ENCODE measurements around the gene SORCS1. TPM values are rescaled to one million over a fixed set of nuclear protein-coding genes. Genes with fewer than 3 reads are reported as not detected.

The SORCS1 gene
- polyA plus RNA-seq, 3 donors, result 0.09 TPM; not detected in 2

DNA sequence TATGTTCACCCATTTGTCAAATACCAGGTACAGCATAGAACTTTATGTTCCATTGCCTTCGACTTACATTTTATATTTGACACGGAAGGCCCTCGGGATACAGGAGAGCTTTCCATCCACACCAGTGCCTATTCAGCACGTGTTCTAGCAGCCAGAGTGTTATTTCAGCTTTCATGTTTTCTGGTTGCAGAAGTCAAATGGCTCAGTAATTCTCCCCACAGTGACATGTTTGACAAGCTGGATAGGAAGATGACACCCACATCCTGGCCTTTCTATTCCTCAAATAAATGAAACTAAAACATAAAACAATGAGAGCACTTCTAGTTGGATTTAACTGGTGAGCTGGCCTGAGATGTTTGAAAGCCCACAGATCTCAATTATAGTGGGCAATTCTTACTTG lies 173.4 kb downstream of the SORCS1 start:
- Histone ChIP-seq H2AFZ (ENCODE audit: insufficient read depth, low read depth, low read length, poor library complexity, severe bottlenecking) (no peak overlapping the region), H3K4me2 (replicated peaks; ENCODE audit: extremely low read depth, low read length, poor library complexity, severe bottlenecking) (no peak overlapping the region), H3K4me3 (replicated peaks in 1 of 3; ENCODE audit: low read depth in 2 of 3, low read length in 3 of 3) (no peak overlapping the region), H3K79me2 (ENCODE audit: insufficient read depth, low read length) (no peaks in the 10 kb centered on the region), H3K27ac (ENCODE audit: low read depth in 1 of 2, low read length in 2 of 2) (no peak overlapping the region), H3K9ac (ENCODE audit: insufficient read depth, low read length, poor library complexity, severe bottlenecking) (no peak overlapping the region), H3K4me1 (ENCODE audit: control insufficient read depth in 1 of 2, insufficient read depth in 2 of 2, low read length in 2 of 2) (peaks cover 3 to 17% of the 10 kb centered on the region in 2 donors), H3K36me3 (replicated peaks in 1 of 2; ENCODE audit: control insufficient read depth in 1 of 2, insufficient read depth in 2 of 2, low read length in 2 of 2) (no peaks in the 10 kb centered on the region), H3K27me3 (ENCODE audit: control insufficient read depth in 2 of 2, insufficient read depth in 2 of 2, low read length in 2 of 2) (no peaks in the 10 kb centered on the region), H3K9me3 (replicated peaks in 1 of 2; ENCODE audit: control insufficient read depth in 1 of 2, insufficient read depth in 1 of 2, low read length in 2 of 2) (no peaks in the 10 kb centered on the region), H4K20me1 (ENCODE audit: insufficient read depth, low read length) (no peaks in the 10 kb centered on the region)
- peaks cover 17% of the 10 kb centered on the region for H3K4me1 Mint-ChIP-seq
- H3K27ac Mint-ChIP-seq, result no peak overlapping the region
- no peak for DNase-seq
- no peaks in the 10 kb centered on the region for H3K36me3 Mint-ChIP-seq
- intact Hi-C loops (cut with micrococcal nuclease), result no loop called here
- TF ChIP-seq, protein P1, sequence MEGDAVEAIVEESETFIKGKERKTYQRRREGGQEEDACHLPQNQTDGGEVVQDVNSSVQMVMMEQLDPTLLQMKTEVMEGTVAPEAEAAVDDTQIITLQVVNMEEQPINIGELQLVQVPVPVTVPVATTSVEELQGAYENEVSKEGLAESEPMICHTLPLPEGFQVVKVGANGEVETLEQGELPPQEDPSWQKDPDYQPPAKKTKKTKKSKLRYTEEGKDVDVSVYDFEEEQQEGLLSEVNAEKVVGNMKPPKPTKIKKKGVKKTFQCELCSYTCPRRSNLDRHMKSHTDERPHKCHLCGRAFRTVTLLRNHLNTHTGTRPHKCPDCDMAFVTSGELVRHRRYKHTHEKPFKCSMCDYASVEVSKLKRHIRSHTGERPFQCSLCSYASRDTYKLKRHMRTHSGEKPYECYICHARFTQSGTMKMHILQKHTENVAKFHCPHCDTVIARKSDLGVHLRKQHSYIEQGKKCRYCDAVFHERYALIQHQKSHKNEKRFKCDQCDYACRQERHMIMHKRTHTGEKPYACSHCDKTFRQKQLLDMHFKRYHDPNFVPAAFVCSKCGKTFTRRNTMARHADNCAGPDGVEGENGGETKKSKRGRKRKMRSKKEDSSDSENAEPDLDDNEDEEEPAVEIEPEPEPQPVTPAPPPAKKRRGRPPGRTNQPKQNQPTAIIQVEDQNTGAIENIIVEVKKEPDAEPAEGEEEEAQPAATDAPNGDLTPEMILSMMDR (IDR thresholded peaks at IDR 0.05), result no peak
- H3K4me3 Mint-ChIP-seq, result peak overlapping the region in 1 of 2 donors; percentile 5
- H3K27me3 Mint-ChIP-seq (ENCODE audit: low read depth in 3 of 3), result peaks cover 0 to 3% (median 0%) of the 10 kb centered on the region in 3 donors
- H3K9me3 Mint-ChIP-seq, result no peaks in the 10 kb centered on the region
- 96% methylated on average over 3 of the region's 4 CpGs for WGBS (ENCODE audit: insufficient coverage)

DNA sequence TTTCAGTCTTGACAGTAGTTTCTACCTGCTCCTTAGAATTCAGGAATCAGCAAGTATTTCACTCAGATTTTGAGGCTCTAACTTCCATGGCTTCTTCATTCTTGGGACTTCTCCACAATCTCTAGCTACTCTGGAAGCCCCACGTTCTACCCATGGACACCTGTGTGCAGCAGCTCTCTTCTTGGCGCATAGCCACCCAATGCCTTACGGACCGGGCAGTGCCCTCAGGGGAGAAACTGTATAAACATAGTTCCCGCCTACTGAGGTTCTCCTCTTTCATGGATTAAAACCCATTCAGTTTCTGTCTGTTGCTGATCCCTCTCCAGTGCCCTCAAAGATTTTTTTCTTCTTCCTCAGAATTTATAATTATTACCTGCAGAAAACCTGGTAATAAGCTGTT lies 177.1 kb downstream of the SORCS1 start:
- no peaks in the 10 kb centered on the region for H3K27me3 ChIP-seq (ENCODE audit: control insufficient read depth in 2 of 2, insufficient read depth in 2 of 2, low read length in 2 of 2)
- H3K79me2 ChIP-seq (ENCODE audit: insufficient read depth, low read length), result no peaks in the 10 kb centered on the region
- no peaks in the 10 kb centered on the region for H4K20me1 ChIP-seq (ENCODE audit: insufficient read depth, low read length)
- peaks cover under 1 to 14% of the 10 kb centered on the region in 2 donors for H3K4me1 ChIP-seq (ENCODE audit: control insufficient read depth in 1 of 2, insufficient read depth in 2 of 2, low read length in 2 of 2)
- Mint-ChIP-seq H3K4me3 (no peak overlapping the region), H3K36me3 (no peaks in the 10 kb centered on the region), H3K4me1 (peaks cover 14% of the 10 kb centered on the region), H3K27me3 (ENCODE audit: low read depth in 3 of 3) (peaks cover 0 to 2% (median 0%) of the 10 kb centered on the region in 3 donors), H3K9me3 (peaks cover 0 to 3% (median 0%) of the 10 kb centered on the region in 7 donors), H3K27ac (no peak overlapping the region)
- no peak overlapping the region for H3K4me3 ChIP-seq (replicated peaks in 1 of 3; ENCODE audit: low read depth in 2 of 3, low read length in 3 of 3)
- no peaks in the 10 kb centered on the region for H3K36me3 ChIP-seq (replicated peaks in 1 of 2; ENCODE audit: control insufficient read depth in 1 of 2, insufficient read depth in 2 of 2, low read length in 2 of 2)
- H3K9ac ChIP-seq (ENCODE audit: insufficient read depth, low read length, poor library complexity, severe bottlenecking), result no peak overlapping the region
- H3K27ac ChIP-seq (ENCODE audit: low read depth in 1 of 2, low read length in 2 of 2), result no peak overlapping the region
- no peaks in the 10 kb centered on the region for H3K9me3 ChIP-seq (replicated peaks in 1 of 2; ENCODE audit: control insufficient read depth in 1 of 2, insufficient read depth in 1 of 2, low read length in 2 of 2)
- no peak overlapping the region for H2AFZ ChIP-seq (ENCODE audit: insufficient read depth, low read depth, low read length, poor library complexity, severe bottlenecking)
- 92% methylated on average over 5 of the region's 5 CpGs for WGBS (ENCODE audit: insufficient coverage)
- no peak for DNase-seq
- intact Hi-C loops (cut with micrococcal nuclease), result no loop called here
- TF ChIP-seq, protein P1 (IDR thresholded peaks at IDR 0.05), result no peak
- H3K4me2 ChIP-seq (replicated peaks; ENCODE audit: extremely low read depth, low read length, poor library complexity, severe bottlenecking), result no peak overlapping the region

All from CD14-positive monocyte (primary cell).